Measurements from ENCODE around the gene ZNF441. TPM values are rescaled to one million over a fixed set of nuclear protein-coding genes. Genes with fewer than 3 reads are reported as not detected.
"Not testable (repeated sequence)": the region's sequence is repeated elsewhere in the genome, so short reads cannot be mapped to it uniquely, and the experiment has no call there.

The ZNF441 gene
- total RNA-seq, 2 donors from 2014 or later, result 6.6 to 11.9 TPM

DNA sequence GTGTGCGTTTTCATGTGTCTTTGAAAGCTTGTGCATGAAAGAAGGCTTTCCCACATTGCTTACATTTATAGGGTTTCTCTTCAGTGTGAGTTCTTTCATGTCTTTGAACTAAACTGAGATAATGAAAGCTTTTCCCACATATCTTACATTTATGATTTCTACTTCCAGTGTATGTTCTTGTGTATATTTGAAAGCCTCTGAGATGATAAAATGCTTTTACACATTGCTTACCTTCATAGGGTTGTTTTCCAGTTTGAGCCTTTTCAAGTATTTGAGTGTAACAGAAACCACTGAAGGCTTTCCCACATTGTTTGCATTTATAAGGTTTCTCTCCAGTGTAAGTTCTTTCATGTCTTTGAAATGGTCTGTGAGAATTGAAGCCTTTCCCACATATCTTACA, 9.8 kb upstream of the ZNF441 start:
- H3K27me3 Mint-ChIP-seq, result peaks cover 19 to 31% of the 10 kb centered on the region in 2 donors
- H3K4me3 Mint-ChIP-seq, result no peak overlapping the region
- peaks cover 14% of the 10 kb centered on the region for H3K9me3 Mint-ChIP-seq
- ATAC-seq (no peak), DNase-seq (ENCODE audit: low spot score) (no peak)
- peaks cover 25% of the 10 kb centered on the region for H3K36me3 Mint-ChIP-seq
- H3K27ac Mint-ChIP-seq, result no peak overlapping the region
- H3K4me1 Mint-ChIP-seq (ENCODE audit: low read depth in 2 of 2), result no peaks in the 10 kb centered on the region

GRCh38 chr19:11759805-11760204, 7.0 kb upstream of the ZNF441 start:
- Mint-ChIP-seq H3K4me3 (no peak overlapping the region), H3K27me3 (peaks cover 13 to 21% of the 10 kb centered on the region in 2 donors), H3K4me1 (ENCODE audit: low read depth in 2 of 2) (peaks cover 0 to 3% of the 10 kb centered on the region in 2 donors), H3K9me3 (peaks cover 15% of the 10 kb centered on the region), H3K27ac (no peak overlapping the region), H3K36me3 (peaks cover 21% of the 10 kb centered on the region)
- no peak for DNase-seq (ENCODE audit: low spot score)
- ATAC-seq, result no peak

GRCh38 chr19:11763117-11763516, 3.7 kb upstream of the ZNF441 start:
- peaks cover 9 to 10% of the 10 kb centered on the region in 2 donors for H3K4me1 Mint-ChIP-seq (ENCODE audit: low read depth in 2 of 2)
- peaks cover 4% of the 10 kb centered on the region for H3K9me3 Mint-ChIP-seq
- H3K36me3 Mint-ChIP-seq, result peaks cover 13% of the 10 kb centered on the region
- H3K27ac Mint-ChIP-seq, result no peak overlapping the region
- peaks cover 14 to 15% of the 10 kb centered on the region in 2 donors for H3K27me3 Mint-ChIP-seq
- DNase-seq (ENCODE audit: low spot score), result no peak
- no peak overlapping the region for H3K4me3 Mint-ChIP-seq
- ATAC-seq, result no peak

DNA sequence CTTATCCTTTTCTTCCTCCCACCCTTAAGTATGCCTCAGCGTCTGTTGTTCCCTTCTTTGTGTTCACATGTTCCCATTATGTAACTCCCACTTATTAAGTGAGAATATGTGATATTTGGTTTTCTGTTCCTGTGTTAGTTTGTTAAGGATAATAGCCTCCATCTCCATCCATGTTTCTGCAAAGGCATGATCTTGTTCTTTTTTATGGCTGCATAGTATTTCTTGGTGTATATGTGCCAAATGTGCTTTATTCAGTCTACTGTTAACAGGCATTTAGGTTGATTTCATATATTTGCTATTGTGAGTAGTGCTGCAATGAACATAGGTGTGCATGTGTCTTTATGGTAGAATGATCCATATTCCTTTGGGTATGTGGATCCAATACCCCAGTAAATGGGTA, 3.2 kb upstream of the ZNF441 start:
- H3K27me3 Mint-ChIP-seq, result peaks cover 14 to 15% of the 10 kb centered on the region in 2 donors
- H3K4me1 Mint-ChIP-seq (ENCODE audit: low read depth in 2 of 2), result peaks cover 14% of the 10 kb centered on the region in 2 donors
- no peak overlapping the region for H3K27ac Mint-ChIP-seq
- peaks cover 13% of the 10 kb centered on the region for H3K36me3 Mint-ChIP-seq
- no peak for DNase-seq (ENCODE audit: low spot score)
- H3K9me3 Mint-ChIP-seq, result peaks cover 4% of the 10 kb centered on the region
- no peak for ATAC-seq
- no peak overlapping the region for H3K4me3 Mint-ChIP-seq

DNA sequence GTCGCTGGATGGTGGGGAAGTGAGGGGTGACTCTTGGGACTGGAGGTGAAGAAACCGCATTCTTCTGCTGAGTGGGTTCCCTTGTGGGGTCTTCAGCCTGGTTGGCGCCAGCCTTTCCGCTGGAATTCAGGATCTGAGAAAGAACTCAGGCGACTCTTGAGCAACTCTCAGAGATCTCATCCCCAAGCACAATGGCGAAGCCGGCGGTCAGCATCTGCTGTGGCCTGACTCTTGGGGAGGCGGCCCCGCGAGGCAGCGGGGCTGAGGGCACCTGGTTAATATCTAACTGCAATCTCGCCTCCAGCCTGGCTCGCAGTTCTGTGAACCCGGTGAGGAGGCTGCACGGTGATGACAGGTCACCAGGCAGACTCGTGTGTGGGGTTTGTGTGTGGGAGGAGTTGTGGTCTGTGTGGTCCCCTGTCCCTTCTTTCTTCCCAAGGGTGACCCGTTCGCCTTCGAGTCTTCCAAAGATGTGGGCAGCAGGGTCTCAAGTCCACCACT, 883 bp downstream of the ZNF441 start:
- ATAC-seq (no peak), DNase-seq (ENCODE audit: low spot score) (no peak)
- peaks cover 13% of the 10 kb centered on the region for H3K9me3 Mint-ChIP-seq
- peak overlapping the region; percentile 96 for H3K4me3 Mint-ChIP-seq
- H3K4me1 Mint-ChIP-seq (ENCODE audit: low read depth in 2 of 2), result peaks cover 26 to 29% of the 10 kb centered on the region in 2 donors
- H3K27ac Mint-ChIP-seq, result peak overlapping the region; percentile 80 to 85
- H3K36me3 Mint-ChIP-seq, result peaks cover 33% of the 10 kb centered on the region
- H3K27me3 Mint-ChIP-seq, result peaks cover 6% of the 10 kb centered on the region in 2 donors

- peaks cover 35% of the 10 kb centered on the region for H3K36me3 Mint-ChIP-seq
- peaks cover 9% of the 10 kb centered on the region for H3K9me3 Mint-ChIP-seq
These were observed 3.2 kb downstream of the ZNF441 start for GRCh38 chr19:11769995-11770394.

DNA sequence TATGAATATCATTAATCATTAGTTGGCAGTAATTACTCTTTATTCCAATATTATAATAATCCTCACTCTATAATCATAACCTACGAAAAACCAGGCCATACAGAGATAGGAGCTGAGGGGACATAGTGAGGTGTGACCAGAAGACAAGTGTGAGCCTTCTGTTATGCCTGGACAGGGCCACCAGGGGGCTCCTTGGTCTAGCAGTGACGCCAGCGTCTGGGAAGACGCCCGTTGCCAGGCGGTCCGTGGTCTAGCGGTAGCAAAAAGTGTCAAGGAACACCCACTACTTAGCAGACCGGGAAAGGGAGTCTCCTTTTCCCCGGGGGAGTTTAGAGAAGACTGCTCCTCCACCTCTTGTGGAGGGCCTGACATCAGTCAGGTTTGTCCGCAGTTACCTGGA, 4.7 kb downstream of the ZNF441 start:
- Mint-ChIP-seq H3K4me1 (ENCODE audit: low read depth in 2 of 2) (peaks cover 23 to 26% of the 10 kb centered on the region in 2 donors), H3K36me3 (peaks cover 43% of the 10 kb centered on the region)
- H3K9me3 Mint-ChIP-seq; DNase-seq (ENCODE audit: low spot score); ATAC-seq; H3K27ac Mint-ChIP-seq; H3K4me3 Mint-ChIP-seq; H3K27me3 Mint-ChIP-seq: not testable (repeated sequence)

More at GRCh38 chr19:11769995-11770394, 3.2 kb downstream of the ZNF441 start:
- Mint-ChIP-seq H3K27me3 (peaks cover 0 to under 1% of the 10 kb centered on the region in 2 donors), H3K4me1 (ENCODE audit: low read depth in 2 of 2) (peaks cover 26 to 28% of the 10 kb centered on the region in 2 donors), H3K27ac (no peak overlapping the region), H3K4me3 (no peak overlapping the region)
- ATAC-seq (no peak), DNase-seq (ENCODE audit: low spot score) (no peak)

DNA sequence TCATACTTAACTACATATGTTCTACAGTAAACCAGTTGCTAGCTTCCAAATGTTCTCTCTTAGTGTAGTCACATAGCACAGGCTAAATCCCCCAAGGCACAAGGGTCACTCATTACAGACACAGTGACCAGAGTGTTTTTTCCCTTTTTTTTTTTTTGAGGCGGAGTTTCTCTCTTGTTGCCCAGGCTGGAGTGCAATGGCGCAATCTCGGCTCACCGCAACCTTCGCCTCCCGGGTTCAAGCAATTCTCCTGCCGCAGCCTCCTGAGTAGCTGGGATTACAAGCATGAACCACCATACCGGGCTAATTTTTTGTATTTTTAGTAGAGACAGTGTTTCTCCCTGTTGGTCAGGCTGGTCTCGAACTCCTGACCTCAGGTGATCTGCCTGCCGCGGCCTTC, 9.9 kb downstream of the ZNF441 start:
- not testable (repeated sequence) for H3K27ac Mint-ChIP-seq; H3K4me1 Mint-ChIP-seq (ENCODE audit: low read depth in 2 of 2); H3K4me3 Mint-ChIP-seq; H3K27me3 Mint-ChIP-seq; DNase-seq (ENCODE audit: low spot score); ATAC-seq
- Mint-ChIP-seq H3K36me3 (peaks cover 77% of the 10 kb centered on the region), H3K9me3 (peaks cover 24% of the 10 kb centered on the region)

- no peak overlapping the region for H3K27ac Mint-ChIP-seq
- no peak overlapping the region for H3K4me3 Mint-ChIP-seq
- H3K36me3 Mint-ChIP-seq, result peaks cover 86% of the 10 kb centered on the region
- ATAC-seq (no peak), DNase-seq (ENCODE audit: low spot score) (no peak)
- H3K4me1 Mint-ChIP-seq (ENCODE audit: low read depth in 2 of 2), result no peaks in the 10 kb centered on the region
- no peaks in the 10 kb centered on the region for H3K27me3 Mint-ChIP-seq
- peaks cover 28% of the 10 kb centered on the region for H3K9me3 Mint-ChIP-seq
These were observed 13.7 kb downstream of the ZNF441 start for GRCh38 chr19:11780431-11781020.

GRCh38 chr19:11781295-11782057, 14.7 kb downstream of the ZNF441 start:
- no peak overlapping the region for H3K4me3 Mint-ChIP-seq
- no peaks in the 10 kb centered on the region for H3K4me1 Mint-ChIP-seq (ENCODE audit: low read depth in 2 of 2)
- ATAC-seq (no peak), DNase-seq (ENCODE audit: low spot score) (no peak)
- H3K27me3 Mint-ChIP-seq, result no peaks in the 10 kb centered on the region
- H3K36me3 Mint-ChIP-seq, result peaks cover 78% of the 10 kb centered on the region
- H3K27ac Mint-ChIP-seq, result no peak overlapping the region
- peaks cover 28% of the 10 kb centered on the region for H3K9me3 Mint-ChIP-seq

- no peak for DNase-seq (ENCODE audit: low spot score)
- peaks cover 69% of the 10 kb centered on the region for H3K36me3 Mint-ChIP-seq
- H3K9me3 Mint-ChIP-seq, result peaks cover 28% of the 10 kb centered on the region
- H3K27me3 Mint-ChIP-seq, result no peaks in the 10 kb centered on the region
- no peak overlapping the region for H3K27ac Mint-ChIP-seq
- H3K4me3 Mint-ChIP-seq, result no peak overlapping the region
- ATAC-seq, result no peak
- no peaks in the 10 kb centered on the region for H3K4me1 Mint-ChIP-seq (ENCODE audit: low read depth in 2 of 2)
These were observed 17.0 kb downstream of the ZNF441 start for GRCh38 chr19:11783767-11784166.

- Mint-ChIP-seq H3K27ac (no peak overlapping the region), H3K4me1 (ENCODE audit: low read depth in 2 of 2) (no peaks in the 10 kb centered on the region), H3K36me3 (peaks cover 71% of the 10 kb centered on the region), H3K9me3 (peaks cover 28% of the 10 kb centered on the region), H3K4me3 (no peak overlapping the region), H3K27me3 (no peaks in the 10 kb centered on the region)
- ATAC-seq (no peak), DNase-seq (ENCODE audit: low spot score) (no peak)
These were observed 17.6 kb downstream of the ZNF441 start for GRCh38 chr19:11784356-11784755.

DNA sequence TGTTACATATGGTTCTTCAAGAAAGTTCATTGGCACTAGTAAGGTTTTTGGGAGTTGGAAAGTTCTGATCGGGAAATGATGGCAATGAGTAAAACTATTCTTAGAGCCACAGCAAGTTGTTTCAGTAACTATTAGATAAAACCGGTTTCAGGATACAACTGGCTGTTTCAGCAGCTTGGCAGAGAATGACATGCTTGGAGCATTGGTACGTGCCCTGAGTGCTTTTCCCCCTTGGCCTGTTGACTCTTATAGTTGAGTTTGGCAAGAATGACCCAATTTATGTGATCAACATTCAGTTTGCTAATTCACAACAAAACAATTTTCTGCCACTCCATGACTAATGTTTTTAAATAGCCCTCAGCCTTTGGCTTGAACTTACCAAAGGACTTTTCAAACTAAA, 20.7 kb downstream of the ZNF441 start:
- Mint-ChIP-seq H3K4me1 (ENCODE audit: low read depth in 2 of 2) (no peaks in the 10 kb centered on the region), H3K36me3 (peaks cover 63% of the 10 kb centered on the region), H3K4me3 (no peak overlapping the region), H3K9me3 (peaks cover 18% of the 10 kb centered on the region), H3K27me3 (no peaks in the 10 kb centered on the region), H3K27ac (no peak overlapping the region)
- ATAC-seq (no peak), DNase-seq (ENCODE audit: low spot score) (no peak)

DNA sequence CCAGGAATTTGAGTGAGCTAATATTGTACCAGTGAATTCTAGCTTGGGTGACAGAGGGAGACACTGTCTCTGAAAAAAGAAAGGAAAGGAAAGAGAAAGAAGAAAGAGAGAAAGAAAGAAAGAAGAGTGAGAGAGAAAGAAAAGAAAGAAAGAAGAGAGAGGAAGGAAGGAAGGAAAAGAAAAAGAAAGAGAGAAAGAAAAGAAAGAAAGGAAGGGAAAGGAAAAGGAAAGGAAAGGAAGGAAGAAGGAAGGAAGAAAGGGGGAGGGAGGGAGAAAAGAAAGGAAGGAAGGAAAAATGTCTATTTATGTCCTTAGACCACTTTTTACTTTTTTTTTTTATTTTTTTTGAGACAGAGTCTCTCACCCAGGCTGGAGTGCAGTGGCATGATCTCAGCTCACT, 26.1 kb downstream of the ZNF441 start:
- Mint-ChIP-seq H3K4me3 (no peak overlapping the region), H3K4me1 (ENCODE audit: low read depth in 2 of 2) (peaks cover 8 to 9% of the 10 kb centered on the region in 2 donors), H3K27ac (no peak overlapping the region), H3K9me3 (peaks cover 8% of the 10 kb centered on the region), H3K36me3 (peaks cover 24% of the 10 kb centered on the region), H3K27me3 (no peaks in the 10 kb centered on the region)
- no peak for ATAC-seq
- DNase-seq (ENCODE audit: low spot score), result no peak
